Measurements from ENCODE around the gene JMJD1C.
A peak's percentile ranks its signal among the peaks of the same experiment; 100 is the strongest.

Gene JMJD1C

DNA sequence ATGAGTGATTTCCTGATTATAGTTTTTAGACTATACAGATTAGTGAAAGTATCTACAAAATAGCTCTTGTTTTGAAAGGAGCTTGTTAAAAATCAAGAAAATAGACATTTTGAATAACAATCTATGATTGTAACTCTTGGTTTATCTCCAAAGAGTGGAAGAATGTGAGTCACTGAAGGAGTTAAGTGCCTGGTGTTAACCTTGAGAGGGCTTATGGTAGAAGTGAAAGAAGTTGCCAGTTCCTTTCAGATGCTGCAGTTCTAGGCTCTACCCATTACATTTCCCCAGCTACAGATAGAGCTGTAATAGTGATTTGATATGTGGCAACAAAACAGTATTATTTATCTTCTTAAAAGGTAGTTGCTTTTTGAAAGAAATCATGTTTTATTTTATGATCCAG is 320.0 kb downstream of the JMJD1C start:
- TF ChIP-seq, protein P1, sequence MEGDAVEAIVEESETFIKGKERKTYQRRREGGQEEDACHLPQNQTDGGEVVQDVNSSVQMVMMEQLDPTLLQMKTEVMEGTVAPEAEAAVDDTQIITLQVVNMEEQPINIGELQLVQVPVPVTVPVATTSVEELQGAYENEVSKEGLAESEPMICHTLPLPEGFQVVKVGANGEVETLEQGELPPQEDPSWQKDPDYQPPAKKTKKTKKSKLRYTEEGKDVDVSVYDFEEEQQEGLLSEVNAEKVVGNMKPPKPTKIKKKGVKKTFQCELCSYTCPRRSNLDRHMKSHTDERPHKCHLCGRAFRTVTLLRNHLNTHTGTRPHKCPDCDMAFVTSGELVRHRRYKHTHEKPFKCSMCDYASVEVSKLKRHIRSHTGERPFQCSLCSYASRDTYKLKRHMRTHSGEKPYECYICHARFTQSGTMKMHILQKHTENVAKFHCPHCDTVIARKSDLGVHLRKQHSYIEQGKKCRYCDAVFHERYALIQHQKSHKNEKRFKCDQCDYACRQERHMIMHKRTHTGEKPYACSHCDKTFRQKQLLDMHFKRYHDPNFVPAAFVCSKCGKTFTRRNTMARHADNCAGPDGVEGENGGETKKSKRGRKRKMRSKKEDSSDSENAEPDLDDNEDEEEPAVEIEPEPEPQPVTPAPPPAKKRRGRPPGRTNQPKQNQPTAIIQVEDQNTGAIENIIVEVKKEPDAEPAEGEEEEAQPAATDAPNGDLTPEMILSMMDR (IDR thresholded peaks at IDR 0.05; ENCODE audit: low read depth, low read length): no peak
- no peak overlapping the region for H3K4me3 ChIP-seq (ENCODE audit: low read depth, low read length)

- TF ChIP-seq, protein P1 (IDR thresholded peaks at IDR 0.05; ENCODE audit: low read depth, low read length): no peak
- no peak overlapping the region for H3K4me3 ChIP-seq (ENCODE audit: low read depth, low read length)
Observed at GRCh38 chr10:63143987-63144386, 321.8 kb downstream of the JMJD1C start.

- H3K4me3 ChIP-seq (ENCODE audit: low read depth, low read length): no peak overlapping the region
- TF ChIP-seq, protein P1 (IDR thresholded peaks at IDR 0.05; ENCODE audit: low read depth, low read length): no peak
Observed at GRCh38 chr10:63142136-63142535, 323.6 kb downstream of the JMJD1C start.

DNA sequence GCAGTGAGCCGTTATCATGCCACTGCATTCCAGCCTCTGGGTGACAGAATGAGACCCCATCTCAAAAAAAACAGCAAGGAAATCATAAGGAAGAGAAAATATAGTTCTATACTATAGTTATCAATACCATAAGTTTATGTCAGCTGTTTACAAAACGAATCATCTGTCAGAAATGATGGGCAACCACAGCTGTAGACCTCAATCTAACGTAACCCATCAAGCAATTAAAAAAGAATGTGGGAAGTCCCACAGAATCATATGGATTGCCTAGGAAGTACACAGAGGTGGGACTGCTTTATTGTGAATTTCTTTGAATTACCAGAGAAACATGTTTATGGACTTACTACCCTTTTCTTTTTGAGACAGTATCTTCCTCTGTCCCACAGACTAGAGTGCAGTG is 325.7 kb downstream of the JMJD1C start:
- TF ChIP-seq, protein P1 (IDR thresholded peaks at IDR 0.05; ENCODE audit: low read depth, low read length): no peak
- H3K4me3 ChIP-seq (ENCODE audit: low read depth, low read length): no peak overlapping the region

DNA sequence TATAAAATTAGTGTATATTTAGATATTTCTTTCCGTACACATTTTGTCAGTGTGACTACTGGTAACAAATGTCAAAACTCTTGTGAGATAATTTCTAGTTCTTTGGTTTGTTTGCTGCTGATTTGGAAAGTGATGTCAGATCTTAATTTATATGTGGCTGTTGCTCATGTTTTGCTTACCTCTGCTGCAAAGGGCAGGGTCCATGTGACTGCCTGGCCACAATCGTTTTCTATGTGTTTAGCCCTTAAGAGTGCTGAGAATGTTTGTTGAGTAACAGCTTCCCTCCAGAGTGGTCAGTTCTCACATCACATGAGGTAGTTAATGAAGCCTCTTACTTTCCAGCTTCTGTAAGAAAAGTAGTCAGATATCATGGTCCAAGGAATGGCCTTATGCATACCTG is 328.5 kb downstream of the JMJD1C start:
- TF ChIP-seq, protein P1 (IDR thresholded peaks at IDR 0.05; ENCODE audit: low read depth, low read length): no peak
- H3K4me3 ChIP-seq (ENCODE audit: low read depth, low read length): no peak overlapping the region

DNA sequence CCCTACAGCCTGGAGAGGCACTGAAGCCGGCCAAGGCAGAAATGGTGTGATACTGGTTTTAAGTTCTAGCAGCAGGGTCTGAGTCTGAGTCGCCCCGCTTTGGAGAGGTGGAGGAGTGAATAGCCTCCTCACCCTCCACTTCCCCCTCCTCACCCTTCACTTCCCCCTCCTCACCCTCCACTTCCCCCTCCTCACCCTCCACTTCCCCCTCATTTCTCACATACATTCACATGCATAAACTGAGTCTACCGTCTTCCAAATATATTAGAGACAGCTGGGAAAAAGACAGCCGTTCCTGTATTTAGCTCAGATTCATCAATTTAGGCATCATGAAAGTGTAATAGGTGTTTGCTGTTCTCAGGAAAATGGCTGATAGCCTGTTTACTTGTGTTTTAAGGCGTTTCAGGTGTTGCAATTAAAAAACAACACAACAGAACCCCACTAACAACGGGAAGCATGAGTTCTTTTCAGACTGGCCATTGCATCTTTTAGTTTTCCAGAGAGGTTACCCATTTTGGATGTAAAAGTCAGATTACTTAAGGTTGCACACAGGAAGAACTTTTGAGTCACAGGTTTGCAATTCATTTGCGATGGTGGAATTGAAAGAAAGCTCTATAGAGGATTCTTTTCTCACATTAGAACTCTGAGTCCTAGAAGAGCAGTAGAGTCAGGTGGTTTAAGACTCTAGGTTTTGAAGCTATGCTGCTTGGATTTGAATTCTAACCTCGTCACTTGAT is 331.8 kb downstream of the JMJD1C start:
- TF ChIP-seq, protein P1 (IDR thresholded peaks at IDR 0.05; ENCODE audit: low read depth, low read length): no peak
- peak overlapping the region; percentile 97 for H3K4me3 ChIP-seq (ENCODE audit: low read depth, low read length)

GRCh38 chr10:63133056-63133820 is 332.5 kb downstream of the JMJD1C start, which contains the start of gene NRBF2:
Gene NRBF2 (plus strand): TSS chr10:63133328. CDS start chr10:63133471, 143 bp downstream.
- TF ChIP-seq, protein P1 (IDR thresholded peaks at IDR 0.05; ENCODE audit: low read depth, low read length): peak; percentile 18; the same call in 1 of the 2 replicates
- H3K4me3 ChIP-seq (ENCODE audit: low read depth, low read length): peak within 1 kb of the TSS; percentile 97
